Medulla oblongata (tissue), 1 donor: ENCODE measurements around the gene SYN1.

ENCODE experiments used
- DNase-seq: peaks from one replicate; pipeline ENCODE4 v3.0.0-alpha.2; 2015; ENCODE audit errors: extremely low spot score

Gene SYN1

GRCh38 chrX:47597222-47597621 lies 22.4 kb downstream of the SYN1 start:
- no peak for DNase-seq

GRCh38 chrX:47596256-47596655 lies 23.4 kb downstream of the SYN1 start:
- DNase-seq: no peak

- no peak for DNase-seq
Observed at GRCh38 chrX:47595716-47596251, 23.9 kb downstream of the SYN1 start.

- no peak for DNase-seq
Observed at GRCh38 chrX:47593522-47593921, 26.1 kb downstream of the SYN1 start.

- no peak for DNase-seq
Observed at GRCh38 chrX:47590984-47591383, 28.7 kb downstream of the SYN1 start.

GRCh38 chrX:47587906-47588735 lies 31.5 kb downstream of the SYN1 start:
- no peak for DNase-seq

- DNase-seq: no peak
Observed at GRCh38 chrX:47587091-47587891, 32.4 kb downstream of the SYN1 start.

- DNase-seq: no peak
Observed at GRCh38 chrX:47586043-47586787, 33.4 kb downstream of the SYN1 start.

GRCh38 chrX:47585273-47585672 lies 34.4 kb downstream of the SYN1 start:
- DNase-seq: no peak

GRCh38 chrX:47584714-47585113 lies 34.9 kb downstream of the SYN1 start:
- DNase-seq: no peak

GRCh38 chrX:47583240-47583861 lies 36.3 kb downstream of the SYN1 start:
- no peak for DNase-seq

- peak; percentile 53 for DNase-seq
Observed at GRCh38 chrX:47581731-47582647, 37.7 kb downstream of the SYN1 start, which contains the start of gene TIMP1. TSS of gene TIMP1 (plus strand) at chrX:47582436. CDS start at chrX:47583416, 980 bp downstream.

- DNase-seq: no peak
Observed at GRCh38 chrX:47579537-47579936, 40.1 kb downstream of the SYN1 start.

- no peak for DNase-seq
Observed at GRCh38 chrX:47578692-47579091, 41.0 kb downstream of the SYN1 start.

GRCh38 chrX:47577901-47578300 lies 41.8 kb downstream of the SYN1 start:
- DNase-seq: no peak

- no peak for DNase-seq
Observed at GRCh38 chrX:47577424-47577823, 42.2 kb downstream of the SYN1 start.

GRCh38 chrX:47576021-47576898 lies 43.4 kb downstream of the SYN1 start:
- no peak for DNase-seq

GRCh38 chrX:47574547-47575301 lies 44.9 kb downstream of the SYN1 start:
- no peak for DNase-seq
